ENCODE data around the gene WIF1.

WIF1 gene

DNA sequence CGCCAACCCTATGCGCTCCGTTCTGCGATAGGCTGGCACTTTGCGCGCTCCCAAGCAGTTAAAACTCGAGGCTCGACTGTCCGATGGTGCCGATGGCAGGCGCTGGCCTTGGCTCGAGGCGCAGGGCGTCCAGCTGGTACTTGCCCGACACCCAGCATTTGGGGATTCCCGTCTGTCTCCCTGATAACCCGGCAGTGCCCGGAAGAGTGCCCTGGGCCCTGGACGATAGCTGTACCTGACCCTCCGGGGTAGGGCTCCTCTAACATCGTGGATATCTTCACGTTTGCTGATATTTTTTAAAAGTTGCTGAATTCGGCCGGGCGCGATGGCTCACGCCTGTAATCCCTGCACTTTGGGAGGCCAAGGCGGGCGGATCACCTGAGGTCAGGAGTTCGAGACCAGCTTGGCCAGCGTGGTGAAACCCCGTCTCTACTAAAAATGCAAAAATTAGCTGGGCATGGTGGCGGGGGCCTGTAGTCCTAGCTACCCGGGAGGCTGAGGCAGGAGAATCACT, 908 bp upstream of the WIF1 start:
- no peak for DNase-seq

DNA sequence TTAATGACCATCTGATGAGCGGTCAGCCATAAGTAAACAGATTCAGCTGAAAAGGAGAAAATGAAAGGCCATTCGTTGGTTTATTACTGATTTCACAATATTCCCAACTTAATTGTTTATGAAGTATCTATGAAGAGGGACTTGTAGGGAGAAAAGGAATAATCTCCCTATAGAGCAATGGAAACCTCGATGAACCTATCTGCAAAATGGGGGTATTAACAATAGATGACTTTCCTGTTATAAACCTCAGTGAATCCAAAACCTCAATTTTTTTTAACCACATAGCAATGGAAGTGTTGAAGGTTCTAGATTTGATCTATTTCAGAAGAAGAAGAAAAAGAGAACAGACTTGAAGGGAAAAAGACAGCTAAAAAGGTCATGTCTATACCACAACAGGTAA, 2.0 kb downstream of the WIF1 start:
- no peak for DNase-seq

DNA sequence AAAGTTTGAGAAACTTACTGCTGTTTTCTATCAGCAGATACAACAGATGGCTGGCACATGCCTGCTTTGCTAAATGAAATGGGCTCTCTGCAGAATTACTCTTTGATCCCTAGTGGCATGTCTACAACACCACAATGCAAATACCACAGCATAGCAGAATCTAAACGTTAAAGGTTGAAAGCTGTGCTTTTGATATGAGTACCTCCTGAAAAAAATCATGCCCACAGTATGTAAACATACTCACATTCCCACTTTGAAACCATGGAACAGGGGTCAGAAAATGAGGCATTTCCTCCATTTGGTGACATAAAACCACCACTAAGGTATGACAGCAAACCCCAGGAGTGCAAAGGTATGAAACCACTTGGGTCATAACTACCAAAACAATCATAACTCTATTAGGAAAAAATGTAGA, 7.5 kb downstream of the WIF1 start:
- DNase-seq = no peak

- DNase-seq = no peak
Observed at GRCh38 chr12:65106948-65107347, 14.2 kb downstream of the WIF1 start.

GRCh38 chr12:65100140-65100539, 21.0 kb downstream of the WIF1 start:
- DNase-seq = no peak

- no peak for DNase-seq
Observed at GRCh38 chr12:65099182-65099581, 21.9 kb downstream of the WIF1 start.

- DNase-seq = no peak
Observed at GRCh38 chr12:65098364-65098763, 22.7 kb downstream of the WIF1 start.

GRCh38 chr12:65094722-65095121, 26.4 kb downstream of the WIF1 start:
- no peak for DNase-seq

DNA sequence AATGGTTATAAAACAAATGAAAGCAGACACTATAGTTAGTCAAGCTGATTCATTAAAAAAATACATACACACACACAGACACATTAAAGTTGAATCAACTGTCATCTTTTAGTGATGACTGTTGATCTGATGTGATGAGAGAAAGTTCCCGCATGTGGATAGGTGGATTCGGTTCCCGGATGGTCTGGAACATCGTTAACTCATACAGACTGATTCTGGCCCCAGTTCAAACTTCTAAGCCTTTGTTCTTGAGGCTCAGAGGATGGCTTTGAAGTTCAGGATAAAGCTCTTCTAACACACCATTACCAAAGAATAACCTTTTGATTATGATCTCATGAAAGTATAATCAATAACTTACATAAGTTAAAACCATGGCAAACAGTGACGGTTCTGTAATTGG, 27.5 kb downstream of the WIF1 start:
- no peak for DNase-seq

GRCh38 chr12:65090461-65090860, 30.6 kb downstream of the WIF1 start:
- DNase-seq = no peak

DNA sequence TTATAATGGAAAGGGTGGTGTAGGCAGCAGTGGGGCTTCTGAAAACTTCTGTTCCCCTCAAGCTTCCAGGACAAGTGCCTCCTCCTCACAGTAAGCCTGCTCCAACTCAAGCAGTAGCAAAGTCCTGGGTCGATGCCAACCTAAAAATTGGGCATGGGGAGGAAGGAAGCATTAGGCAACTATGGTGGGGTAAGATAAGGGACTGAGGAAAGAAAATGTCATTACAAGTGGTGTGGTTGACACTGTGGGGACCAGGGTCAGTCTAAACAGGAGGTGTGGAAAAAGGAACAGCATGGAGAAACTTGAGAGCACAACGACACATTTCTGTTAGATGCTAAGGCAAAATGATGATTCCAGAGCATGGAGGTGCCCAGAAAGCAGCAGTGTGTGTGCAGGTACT, 34.9 kb downstream of the WIF1 start:
- DNase-seq = no peak

- DNase-seq = no peak
Observed at GRCh38 chr12:65084579-65084978, 36.5 kb downstream of the WIF1 start.

DNA sequence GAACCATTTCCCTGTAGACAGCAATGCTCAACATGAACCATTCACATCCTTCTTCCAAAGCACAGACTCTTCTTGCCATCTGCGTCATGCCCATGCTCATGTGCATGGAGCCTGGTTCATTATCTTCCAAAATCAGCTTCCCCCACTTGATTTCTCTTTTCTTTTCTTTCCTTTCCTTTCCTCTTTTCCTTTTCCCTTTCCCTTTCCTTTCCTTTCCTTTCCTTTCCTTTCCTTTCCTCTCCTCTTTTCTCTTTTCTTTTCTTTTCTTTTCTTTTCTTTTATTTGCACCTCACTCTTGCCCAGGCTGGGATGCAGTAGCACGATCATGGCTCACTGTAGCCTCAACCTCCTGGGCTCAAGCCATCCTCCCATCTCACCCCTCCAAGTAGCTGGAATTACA, 37.5 kb downstream of the WIF1 start:
- DNase-seq = no peak

- no peak for DNase-seq
Observed at GRCh38 chr12:65082406-65082805, 38.7 kb downstream of the WIF1 start.

DNA sequence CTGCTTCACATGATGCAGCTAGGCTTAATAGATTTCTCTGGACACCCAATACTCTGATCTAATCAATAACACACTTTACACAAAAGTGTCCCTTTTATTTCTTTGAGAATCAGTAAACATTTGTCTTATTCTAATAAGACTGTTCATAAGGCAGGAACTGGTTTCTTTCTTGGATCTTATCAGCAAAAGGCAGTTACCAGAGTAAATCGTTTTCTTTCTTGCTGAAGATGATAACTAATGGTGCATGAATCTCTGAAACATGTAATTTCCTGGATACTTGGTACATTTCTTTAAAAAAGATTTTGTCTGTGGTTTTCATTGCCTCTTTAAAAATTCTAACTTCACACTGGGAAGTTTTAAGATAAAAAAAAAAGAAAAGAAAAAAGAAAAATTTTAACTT, 39.6 kb downstream of the WIF1 start:
- no peak for DNase-seq

DNA sequence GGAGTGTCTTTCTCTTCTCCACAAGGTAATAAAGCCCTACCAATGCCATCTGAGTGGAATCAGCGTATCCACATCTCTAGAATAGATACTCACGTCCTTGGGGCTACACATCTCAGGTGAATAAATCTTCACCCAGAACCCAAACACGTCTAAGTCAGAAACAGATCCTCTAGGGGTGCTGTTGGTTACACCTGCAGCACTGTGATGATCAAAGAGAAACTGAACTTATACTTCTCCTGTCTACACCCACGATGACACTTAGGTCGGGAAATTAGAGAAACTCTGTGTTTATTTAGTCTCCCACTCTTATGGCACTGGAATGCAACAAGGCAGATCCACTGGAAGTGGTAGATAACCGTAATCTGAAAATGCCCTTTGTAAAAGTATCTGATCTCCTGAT, 46.2 kb downstream of the WIF1 start:
- DNase-seq = no peak

GRCh38 chr12:65069336-65069735, 51.8 kb downstream of the WIF1 start:
- no peak for DNase-seq

GRCh38 chr12:65067383-65067782, 53.7 kb downstream of the WIF1 start:
- DNase-seq = no peak

- no peak for DNase-seq
Observed at GRCh38 chr12:65055859-65056258, 65.2 kb downstream of the WIF1 start.

GRCh38 chr12:65051218-65051617, 69.9 kb downstream of the WIF1 start:
- no peak for DNase-seq

DNA sequence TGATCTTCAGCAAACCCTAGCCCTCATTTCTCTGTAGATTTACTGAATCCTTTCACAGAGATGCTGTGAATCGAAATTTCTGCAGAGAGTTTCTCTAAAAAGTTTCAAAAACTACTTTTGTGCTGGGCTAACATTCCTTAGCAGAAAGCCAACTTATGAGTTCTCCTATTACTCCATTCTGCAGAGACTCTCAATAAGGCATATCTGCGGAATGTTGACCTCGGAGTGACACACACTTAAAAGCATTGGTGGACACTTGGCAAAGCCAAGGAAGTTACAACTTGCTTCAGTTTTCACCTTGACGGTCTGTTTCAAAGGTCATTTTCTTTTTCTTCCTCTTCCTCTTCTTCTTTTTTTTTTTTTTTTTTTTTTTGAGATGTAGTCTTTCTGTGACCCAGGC, 75.8 kb downstream of the WIF1 start:
- no peak for DNase-seq

GRCh38 chr12:65039301-65039700, 81.8 kb downstream of the WIF1 start:
- no peak for DNase-seq

DNA sequence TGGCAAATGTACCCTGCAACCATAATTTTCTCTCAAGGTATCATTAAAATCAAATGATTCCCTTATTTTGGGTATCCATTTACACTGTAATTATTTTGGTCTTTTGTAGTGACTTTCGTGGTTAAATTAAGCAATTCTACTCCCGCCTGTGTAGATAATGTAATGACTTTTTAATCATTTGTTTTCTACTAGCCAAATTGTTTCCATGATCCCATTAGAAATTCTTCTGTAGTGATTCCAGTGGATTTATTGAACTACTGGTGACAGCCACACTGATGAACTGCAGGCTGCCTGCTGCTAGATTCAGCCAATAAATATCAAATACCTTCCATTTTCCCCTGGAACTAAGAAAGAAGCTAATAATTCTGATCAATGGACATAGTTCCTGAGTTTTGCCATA, 96.0 kb downstream of the WIF1 start:
- DNase-seq = no peak

DNA sequence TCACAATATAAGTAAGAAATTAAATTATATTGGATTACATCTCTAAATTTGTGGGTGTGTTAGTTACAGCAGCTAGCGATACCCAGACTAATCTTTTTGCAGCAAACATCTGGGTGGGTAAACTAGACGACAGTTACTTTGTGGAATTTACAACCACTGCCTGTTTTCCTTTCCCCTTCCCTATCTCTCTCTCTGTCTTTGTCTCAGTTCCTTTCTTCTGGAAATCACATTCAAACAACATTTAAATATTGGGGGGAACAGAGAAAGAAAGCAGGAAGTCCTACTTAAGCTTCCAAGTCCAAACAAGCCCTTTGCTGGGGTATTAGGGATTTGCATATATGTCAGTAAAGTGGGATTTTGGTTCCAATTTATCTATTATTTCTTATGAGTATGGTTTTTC, 97.6 kb downstream of the WIF1 start:
- no peak for DNase-seq

GRCh38 chr12:65022960-65023359, 98.1 kb downstream of the WIF1 start:
- DNase-seq = no peak

GRCh38 chr12:65022421-65022820, 98.7 kb downstream of the WIF1 start:
- DNase-seq = no peak

Data from stimulated activated CD4-positive, alpha-beta T cell treated with anti-CD3 and anti-CD28 coated beads, Interleukin-15, amount 100 ng/mL, for 24 hours (primary cell).